Stimulated activated memory B cell treated with anti-CD40 and anti-IgM and Interleukin-4, amounts not matched to agents 10 μg/mL and 1 μg/mL and 100 μg/mL, for 72 hours (primary cell): ENCODE data around the gene TMEM38A.
"Not testable (repeated sequence)": the region's sequence is repeated elsewhere in the genome, so short reads cannot be mapped to it uniquely, and the experiment has no call there.

Experiments used
- ATAC-seq: fragments of 150-1000 bp; cut with Tn5 transposase; 2 replicates; pipeline ENCODE4 v1.10.0; 2021
- H3K27ac Mint-ChIP-seq: one replicate; pipeline ENCODE4 v1.8.0; 2022; ENCODE audit warnings: mild to moderate bottlenecking, mixed read lengths
- H3K27me3 Mint-ChIP-seq: one replicate; pipeline ENCODE4 v1.8.0; 2022; ENCODE audit warnings: mixed read lengths
- H3K36me3 Mint-ChIP-seq: one replicate; pipeline ENCODE4 v1.8.0; 2022; ENCODE audit warnings: mixed read lengths
- H3K4me1 Mint-ChIP-seq: one replicate; pipeline ENCODE4 v1.8.0; 2022; ENCODE audit warnings: mixed read lengths
- H3K4me3 Mint-ChIP-seq: one replicate; pipeline ENCODE4 v1.8.0; 2022; ENCODE audit warnings: mild to moderate bottlenecking, moderate library complexity, mixed read lengths
- H3K9me3 Mint-ChIP-seq: one replicate; pipeline ENCODE4 v1.8.0; 2022; ENCODE audit warnings: mixed read lengths

TMEM38A gene

DNA sequence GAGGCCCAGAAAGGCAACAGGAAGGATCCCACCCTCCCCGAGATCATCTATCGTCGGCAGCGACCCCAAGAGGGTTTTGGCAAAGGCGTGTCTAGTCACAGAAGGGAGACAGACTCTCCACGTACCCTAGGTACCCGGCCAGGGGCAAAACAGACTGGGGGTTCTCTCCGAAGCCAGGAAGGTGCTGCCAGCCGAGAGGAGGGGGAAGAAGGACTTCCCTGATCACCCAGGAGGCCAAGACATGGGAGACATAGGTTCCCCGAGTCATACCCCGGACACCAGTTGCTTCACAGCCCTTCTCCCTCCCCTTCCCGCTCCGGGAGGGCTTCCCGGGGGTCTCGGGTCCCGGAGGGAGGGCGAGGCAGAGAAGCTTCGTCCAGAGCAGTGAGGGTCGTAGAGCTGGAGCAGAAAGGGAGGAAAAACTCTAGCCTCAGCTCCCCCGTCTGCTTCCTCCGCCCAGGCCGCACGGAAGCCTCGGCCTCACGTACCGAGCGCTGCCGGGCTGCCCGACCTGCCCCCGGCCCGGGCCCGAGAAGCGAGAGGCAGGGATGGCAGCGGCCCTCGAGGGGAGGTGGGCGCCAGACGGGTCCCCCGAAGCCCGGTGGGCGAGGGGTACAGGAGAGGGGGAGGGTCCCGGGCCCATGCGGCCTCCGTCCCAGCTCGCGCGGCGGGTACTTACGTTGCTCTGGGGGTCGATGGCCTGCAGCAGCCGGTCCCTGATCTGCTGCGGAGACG lies 33.6 kb upstream of the TMEM38A start:
- Mint-ChIP-seq H3K27ac (peak overlapping the region; percentile 94), H3K9me3 (no peaks in the 10 kb centered on the region), H3K4me1 (peaks cover 51% of the 10 kb centered on the region), H3K27me3 (no peaks in the 10 kb centered on the region), H3K4me3 (peak overlapping the region; percentile 98), H3K36me3 (peaks cover 31% of the 10 kb centered on the region)
- ATAC-seq: peak; percentile 21

DNA sequence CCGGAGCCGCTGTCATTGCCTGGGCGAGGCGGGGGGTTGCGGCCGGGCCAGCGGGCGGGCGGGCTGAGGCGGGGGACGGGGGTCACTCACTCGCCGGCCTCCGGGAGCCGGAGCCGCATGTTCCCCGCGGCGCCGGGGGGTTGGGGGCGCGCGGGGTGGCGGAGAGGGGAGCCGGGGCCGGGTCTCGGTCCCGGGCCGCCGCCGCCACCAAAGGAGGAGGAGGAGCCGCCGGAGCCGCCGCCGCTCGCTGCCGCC lies 33.1 kb upstream of the TMEM38A start:
- Mint-ChIP-seq H3K4me1 (peaks cover 46% of the 10 kb centered on the region), H3K36me3 (peaks cover 31% of the 10 kb centered on the region), H3K9me3 (no peaks in the 10 kb centered on the region), H3K27ac (peak overlapping the region; percentile 94), H3K27me3 (no peaks in the 10 kb centered on the region), H3K4me3 (peak overlapping the region; percentile 98)
- ATAC-seq: no peak

DNA sequence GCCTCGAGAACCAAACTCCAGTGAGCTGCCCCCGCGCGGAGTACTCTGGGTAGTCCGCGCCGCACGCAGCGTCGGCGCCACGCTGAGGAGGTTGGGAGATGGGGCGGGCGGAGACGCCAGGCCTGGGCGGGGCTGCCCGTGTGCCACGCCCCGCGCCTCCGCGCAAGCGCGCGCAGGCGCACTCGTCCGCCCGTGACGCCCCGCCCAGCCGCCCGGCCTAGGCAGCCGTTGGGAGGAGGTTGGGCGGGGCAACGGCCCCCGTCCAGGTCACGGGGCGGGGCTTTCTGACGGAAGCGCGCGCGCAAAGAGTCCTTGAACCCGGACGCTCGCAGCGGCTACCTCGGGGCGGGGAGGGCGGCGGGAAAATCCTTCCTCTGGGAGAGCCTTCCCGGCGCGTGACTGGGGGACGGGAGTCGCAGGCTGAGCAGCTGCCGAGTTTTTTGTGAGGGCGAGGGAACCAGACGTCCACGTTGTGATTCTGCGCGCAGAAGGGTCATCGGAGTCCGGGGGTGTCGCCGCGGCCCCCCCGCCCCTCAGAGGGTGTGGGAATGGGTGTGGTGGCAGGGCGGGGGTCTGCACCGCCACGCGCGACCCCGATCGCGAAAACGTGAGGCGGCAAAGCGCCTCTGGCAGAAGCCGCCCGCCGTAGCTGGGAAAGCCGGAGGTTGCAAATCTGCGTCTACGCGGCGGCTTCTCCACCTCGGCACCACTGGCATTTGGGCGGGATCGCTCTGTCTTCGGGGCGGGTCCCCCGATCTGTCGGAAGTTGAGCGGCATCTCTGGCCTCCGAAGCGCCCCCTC lies 32.6 kb upstream of the TMEM38A start, which contains the start of gene MED26:
Gene MED26, minus strand, starts transcription at position 22 of the 801 bp plus-strand sequence. CDS start 261 bp downstream, outside the sequence.
- peak within 1 kb of the TSS; percentile 98 for H3K4me3 Mint-ChIP-seq
- H3K4me1 Mint-ChIP-seq: peaks cover 42% of the 10 kb centered on the region
- peaks cover 31% of the 10 kb centered on the region for H3K36me3 Mint-ChIP-seq

DNA sequence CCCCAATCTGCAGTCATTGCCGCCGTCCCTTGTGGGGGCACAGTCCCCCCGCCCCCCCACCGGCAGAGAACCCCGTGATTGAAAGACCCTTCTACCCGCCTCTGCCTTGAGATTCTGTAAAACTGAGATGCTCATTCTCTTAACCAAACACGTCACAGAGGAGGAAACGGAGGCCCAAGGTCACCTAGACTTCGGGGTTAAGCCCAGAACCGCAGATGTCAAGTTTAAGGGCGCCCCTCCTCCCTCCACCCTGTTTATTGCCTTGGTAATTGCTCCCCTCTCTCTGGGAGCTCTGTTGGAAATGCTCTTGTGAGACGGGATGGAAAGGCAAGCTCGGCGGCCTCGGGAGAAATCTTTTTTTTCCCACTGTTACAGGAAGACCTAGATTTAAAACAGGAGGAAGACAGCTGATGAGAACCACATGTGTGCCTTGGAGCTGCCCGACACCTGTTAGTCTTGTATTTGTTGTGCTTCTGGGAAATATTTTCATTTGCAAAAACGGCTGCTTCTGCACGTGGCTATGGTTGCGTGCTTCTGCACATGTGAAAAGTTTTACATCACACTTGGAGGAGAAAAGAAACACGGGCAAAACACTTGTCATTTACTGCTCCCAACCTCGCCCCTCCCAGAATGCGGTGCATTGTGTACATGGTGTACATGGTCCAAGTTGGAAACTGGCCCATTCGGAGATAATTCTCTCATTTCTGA lies 31.8 kb upstream of the TMEM38A start:
- Mint-ChIP-seq H3K27ac (peak overlapping the region; percentile 94), H3K9me3 (no peaks in the 10 kb centered on the region), H3K36me3 (peaks cover 31% of the 10 kb centered on the region), H3K27me3 (no peaks in the 10 kb centered on the region), H3K4me1 (peaks cover 35% of the 10 kb centered on the region), H3K4me3 (peak overlapping the region; percentile 94)
- peak; percentile 3 for ATAC-seq

More for the DNA sequence above, 32.6 kb upstream of the TMEM38A start, which contains the start of gene MED26:
- H3K9me3 Mint-ChIP-seq: no peaks in the 10 kb centered on the region
- ATAC-seq: peak; percentile 97
- H3K27ac Mint-ChIP-seq: peak within 1 kb of the TSS; percentile 94
- H3K27me3 Mint-ChIP-seq: no peaks in the 10 kb centered on the region

DNA sequence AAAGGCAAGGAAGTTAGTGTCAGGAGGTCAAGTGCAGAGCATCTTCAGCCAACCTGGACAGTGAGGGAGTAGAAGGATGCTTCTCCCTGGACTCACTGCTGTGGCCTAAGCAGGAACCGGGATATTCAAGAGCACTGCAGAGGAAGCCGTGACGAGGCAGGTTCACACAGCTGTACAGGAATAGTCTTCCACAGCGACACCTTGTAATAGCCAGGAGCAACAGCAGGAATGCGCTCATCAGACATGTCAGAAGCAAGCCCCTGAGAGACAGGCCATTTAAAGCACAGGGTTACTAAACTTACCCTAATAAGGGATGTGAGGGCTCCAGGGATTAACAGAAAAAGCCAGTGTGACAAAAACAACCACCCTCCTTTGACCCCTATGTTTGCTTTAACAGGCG lies 29.5 kb upstream of the TMEM38A start:
- ATAC-seq: no peak
- peaks cover 31% of the 10 kb centered on the region for H3K36me3 Mint-ChIP-seq
- H3K27ac Mint-ChIP-seq: peak overlapping the region; percentile 12
- no peaks in the 10 kb centered on the region for H3K27me3 Mint-ChIP-seq
- no peak overlapping the region for H3K4me3 Mint-ChIP-seq
- H3K4me1 Mint-ChIP-seq: peaks cover 22% of the 10 kb centered on the region
- no peaks in the 10 kb centered on the region for H3K9me3 Mint-ChIP-seq

DNA sequence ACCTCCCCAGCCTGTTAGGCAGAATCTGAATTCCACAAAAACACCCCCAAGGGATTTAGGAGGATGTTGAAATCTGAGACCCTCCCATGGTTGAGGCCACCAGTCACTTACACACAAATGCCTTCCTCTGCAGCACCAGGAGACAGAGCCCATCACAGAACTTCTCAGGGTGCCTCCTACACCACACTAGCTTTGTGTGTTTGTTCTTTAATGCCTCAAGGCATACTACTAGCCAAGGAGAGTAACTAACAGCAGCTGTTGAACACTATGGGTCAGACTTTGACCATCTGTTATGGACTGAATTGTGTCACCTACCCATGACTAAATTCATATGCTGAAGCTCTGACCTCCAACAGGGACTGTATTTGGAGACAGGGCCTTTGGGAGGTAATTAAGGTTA lies 23.4 kb upstream of the TMEM38A start:
- H3K4me1 Mint-ChIP-seq: peaks cover 26% of the 10 kb centered on the region
- H3K36me3 Mint-ChIP-seq: peaks cover 34% of the 10 kb centered on the region
- no peak overlapping the region for H3K4me3 Mint-ChIP-seq
- no peaks in the 10 kb centered on the region for H3K27me3 Mint-ChIP-seq
- no peaks in the 10 kb centered on the region for H3K9me3 Mint-ChIP-seq
- no peak for ATAC-seq
- peak overlapping the region; percentile 46 for H3K27ac Mint-ChIP-seq

DNA sequence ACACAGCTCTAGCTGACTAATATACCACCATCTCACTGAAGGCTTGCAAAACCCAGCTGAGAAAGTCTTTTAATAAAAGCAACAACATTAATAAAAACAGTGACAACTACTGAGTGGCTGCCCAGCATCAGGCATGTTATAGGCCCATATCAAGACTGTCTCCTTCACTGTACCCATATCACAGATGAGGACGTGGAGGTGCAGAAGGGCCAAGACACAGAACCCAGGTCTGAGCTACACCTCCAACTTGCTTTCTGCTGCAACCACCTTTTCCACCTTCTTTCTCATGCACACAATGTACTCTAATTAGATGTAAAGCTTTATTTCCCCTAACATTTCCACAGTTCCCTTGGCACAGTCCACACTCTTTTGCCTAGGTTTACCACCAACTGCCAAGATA lies 22.3 kb upstream of the TMEM38A start:
- Mint-ChIP-seq H3K27ac (no peak overlapping the region), H3K4me1 (peaks cover 26% of the 10 kb centered on the region), H3K4me3 (no peak overlapping the region), H3K9me3 (no peaks in the 10 kb centered on the region), H3K27me3 (no peaks in the 10 kb centered on the region), H3K36me3 (peaks cover 43% of the 10 kb centered on the region)
- no peak for ATAC-seq

DNA sequence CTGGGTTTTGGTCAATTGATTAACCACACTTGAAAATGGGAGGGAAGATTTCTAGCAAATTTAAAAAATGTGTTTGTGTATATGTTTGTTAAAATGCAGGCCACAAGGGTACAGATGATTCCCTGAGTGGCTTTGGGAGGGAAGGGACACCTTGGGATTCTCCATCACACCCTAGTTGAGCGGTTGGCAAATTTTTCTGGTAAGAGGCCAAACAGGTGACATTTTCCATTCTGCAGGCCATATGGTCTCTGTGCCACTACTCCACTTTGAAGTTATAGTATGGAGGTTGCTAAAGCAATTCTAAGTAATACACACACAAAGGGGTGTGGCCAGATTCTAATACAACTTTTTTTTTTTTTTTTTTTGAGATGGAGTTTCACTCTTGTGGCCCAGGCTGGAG lies 20.0 kb upstream of the TMEM38A start:
- Mint-ChIP-seq H3K27me3 (no peaks in the 10 kb centered on the region), H3K9me3 (no peaks in the 10 kb centered on the region), H3K27ac (peak overlapping the region; percentile 14), H3K36me3 (peaks cover 48% of the 10 kb centered on the region), H3K4me1 (peaks cover 23% of the 10 kb centered on the region), H3K4me3 (no peak overlapping the region)
- no peak for ATAC-seq

DNA sequence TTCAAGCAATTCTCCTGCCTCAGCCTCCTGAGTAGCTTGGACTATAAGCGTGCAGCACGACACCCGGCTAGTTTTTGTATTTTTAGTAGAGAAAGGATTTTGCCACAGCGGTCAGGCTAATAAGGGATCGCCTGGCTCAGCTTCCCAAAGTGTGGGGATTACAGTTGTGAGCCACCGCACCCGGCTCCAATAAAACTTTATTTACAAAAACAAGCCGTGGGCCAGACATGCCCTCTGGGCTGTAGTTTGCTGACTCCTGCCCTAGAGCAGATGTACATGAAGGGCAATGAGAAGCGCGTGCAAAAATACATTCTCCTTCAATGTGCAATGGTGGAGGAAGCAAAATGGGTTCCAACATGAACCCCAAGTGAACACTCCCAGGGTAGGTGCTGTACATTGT lies 19.2 kb upstream of the TMEM38A start:
- Mint-ChIP-seq H3K9me3 (no peaks in the 10 kb centered on the region), H3K4me3 (no peak overlapping the region), H3K36me3 (peaks cover 48% of the 10 kb centered on the region), H3K4me1 (peaks cover 21% of the 10 kb centered on the region), H3K27me3 (no peaks in the 10 kb centered on the region), H3K27ac (no peak overlapping the region)
- no peak for ATAC-seq

DNA sequence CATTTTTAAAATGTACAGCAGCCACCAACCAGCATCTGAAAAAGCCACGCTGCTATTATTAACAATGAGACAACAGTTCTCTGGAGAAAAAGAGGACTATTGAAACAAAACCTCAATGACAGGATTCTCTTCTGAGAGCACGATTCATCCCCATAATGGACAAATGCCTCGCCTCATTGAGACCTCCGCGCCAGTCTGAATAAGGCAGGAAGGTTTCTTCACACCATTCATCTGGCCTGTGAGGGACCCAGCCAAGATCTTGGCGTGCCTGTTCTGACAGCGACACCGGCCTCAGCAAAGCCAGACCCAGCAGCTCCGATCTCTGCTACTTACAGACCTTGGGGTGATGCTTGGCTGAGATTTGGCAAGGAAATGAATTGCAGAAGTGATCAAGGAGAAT lies 15.8 kb upstream of the TMEM38A start:
- no peak for ATAC-seq
- Mint-ChIP-seq H3K27me3 (no peaks in the 10 kb centered on the region), H3K36me3 (peaks cover 46% of the 10 kb centered on the region), H3K4me3 (no peak overlapping the region), H3K27ac (no peak overlapping the region), H3K4me1 (peaks cover 6% of the 10 kb centered on the region), H3K9me3 (no peaks in the 10 kb centered on the region)

DNA sequence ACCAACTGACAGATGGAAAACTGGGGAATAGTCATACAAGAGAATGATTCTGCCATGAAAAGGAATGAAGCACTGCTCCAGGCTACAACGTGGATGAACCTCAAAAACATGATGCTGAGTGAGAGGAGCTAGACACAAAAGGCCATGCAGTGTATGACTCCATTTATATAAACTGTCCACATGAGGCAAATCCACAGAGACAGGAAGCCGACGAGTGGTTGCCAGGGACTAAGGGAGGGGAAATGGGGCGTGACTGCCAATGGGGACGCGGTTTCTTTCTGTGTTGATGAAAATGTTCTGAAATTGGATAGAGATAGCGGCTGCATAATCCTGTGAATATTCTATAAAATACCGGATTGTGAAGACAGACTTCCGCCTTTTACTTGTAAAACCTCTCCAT lies 11.2 kb upstream of the TMEM38A start:
- peaks cover 60% of the 10 kb centered on the region for H3K36me3 Mint-ChIP-seq
- H3K4me3 Mint-ChIP-seq: no peak overlapping the region
- H3K9me3 Mint-ChIP-seq: peaks cover 2% of the 10 kb centered on the region
- no peaks in the 10 kb centered on the region for H3K27me3 Mint-ChIP-seq
- no peak for ATAC-seq
- no peak overlapping the region for H3K27ac Mint-ChIP-seq
- peaks cover 19% of the 10 kb centered on the region for H3K4me1 Mint-ChIP-seq

DNA sequence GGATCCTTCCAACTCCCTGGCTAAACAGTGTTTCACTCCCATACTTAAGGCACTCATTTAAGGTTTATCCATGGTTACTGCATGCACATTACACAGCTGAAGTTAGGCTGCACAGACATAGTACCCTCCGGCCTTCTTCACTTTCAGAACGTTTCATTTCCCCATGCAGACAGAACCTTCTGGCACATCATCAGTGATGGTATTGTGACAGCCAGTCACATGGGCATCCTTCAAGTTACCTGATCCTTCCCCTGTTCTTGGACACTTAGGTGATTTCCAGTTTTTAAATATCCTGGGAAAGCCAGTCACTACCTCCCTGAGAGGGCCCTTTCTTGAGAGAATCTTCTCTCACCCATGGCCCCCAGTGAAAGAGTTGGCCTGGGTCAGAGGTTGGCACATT lies 10.1 kb upstream of the TMEM38A start:
- no peak for ATAC-seq

DNA sequence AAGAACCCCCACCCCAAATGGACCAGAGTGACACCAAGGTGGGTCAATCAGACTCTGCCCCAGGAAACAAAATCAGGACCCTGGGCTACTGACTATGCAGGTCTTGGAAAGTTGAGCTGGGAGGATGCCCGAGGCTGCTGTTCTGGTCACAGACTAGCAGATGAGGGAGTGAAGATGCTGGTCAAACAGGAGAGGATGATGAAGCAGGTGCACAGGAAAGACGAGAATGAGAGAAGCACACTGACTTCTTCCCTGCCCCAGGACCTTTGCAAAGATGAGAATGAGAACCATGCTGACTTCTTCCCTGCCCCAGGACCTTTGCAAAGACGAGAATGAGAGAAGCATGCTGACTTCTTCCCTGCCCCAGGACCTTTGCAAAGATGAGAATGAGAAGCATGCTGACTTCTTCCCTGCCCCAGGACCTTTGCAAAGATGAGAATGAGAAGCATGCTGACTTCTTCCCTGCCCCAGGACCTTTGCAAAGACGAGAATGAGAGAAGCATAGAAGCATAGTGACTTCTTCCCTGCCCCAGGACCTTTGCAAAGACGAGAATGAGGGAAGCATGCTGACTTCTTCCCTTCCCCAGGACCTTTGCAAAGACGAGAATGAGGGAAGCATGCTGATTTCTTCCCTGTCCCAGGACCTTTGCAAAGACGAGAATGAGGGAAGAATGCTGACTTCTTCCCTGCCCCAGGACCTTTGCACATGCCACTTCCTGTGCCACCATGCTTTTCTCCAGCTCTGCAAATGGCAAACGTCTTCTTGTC lies 9.3 kb upstream of the TMEM38A start:
- H3K4me3 Mint-ChIP-seq, H3K27me3 Mint-ChIP-seq, ATAC-seq, H3K9me3 Mint-ChIP-seq, H3K27ac Mint-ChIP-seq: not testable (repeated sequence)
- Mint-ChIP-seq H3K4me1 (peaks cover 26% of the 10 kb centered on the region), H3K36me3 (peaks cover 62% of the 10 kb centered on the region)

More for the DNA sequence above, 10.1 kb upstream of the TMEM38A start:
- H3K4me1 Mint-ChIP-seq: peaks cover 19% of the 10 kb centered on the region
- no peaks in the 10 kb centered on the region for H3K27me3 Mint-ChIP-seq
- peaks cover 2% of the 10 kb centered on the region for H3K9me3 Mint-ChIP-seq
- peaks cover 54% of the 10 kb centered on the region for H3K36me3 Mint-ChIP-seq
- H3K27ac Mint-ChIP-seq: no peak overlapping the region
- no peak overlapping the region for H3K4me3 Mint-ChIP-seq

DNA sequence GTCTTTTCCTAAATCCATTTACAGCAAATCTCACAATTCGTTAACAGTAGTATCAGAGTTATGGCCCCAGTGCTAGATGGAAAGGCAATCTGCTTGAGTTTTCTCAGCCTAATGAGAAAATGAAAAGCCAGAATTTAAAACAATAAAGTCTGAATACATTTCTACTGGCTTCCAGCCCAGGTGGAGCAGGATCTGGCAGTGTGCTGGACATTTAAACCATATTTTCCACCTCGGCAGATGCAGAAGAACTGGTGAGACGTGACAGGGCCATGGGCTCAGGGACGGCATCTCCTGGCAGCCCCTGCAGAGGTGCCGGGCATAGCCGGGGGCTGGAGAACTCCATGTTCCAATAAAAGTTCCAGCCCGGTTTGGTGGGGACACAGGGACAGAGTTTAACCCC lies 8.1 kb upstream of the TMEM38A start:
- Mint-ChIP-seq H3K36me3 (peaks cover 71% of the 10 kb centered on the region), H3K4me3 (no peak overlapping the region), H3K9me3 (peaks cover 2% of the 10 kb centered on the region), H3K4me1 (peaks cover 37% of the 10 kb centered on the region), H3K27ac (no peak overlapping the region), H3K27me3 (no peaks in the 10 kb centered on the region)
- no peak for ATAC-seq

DNA sequence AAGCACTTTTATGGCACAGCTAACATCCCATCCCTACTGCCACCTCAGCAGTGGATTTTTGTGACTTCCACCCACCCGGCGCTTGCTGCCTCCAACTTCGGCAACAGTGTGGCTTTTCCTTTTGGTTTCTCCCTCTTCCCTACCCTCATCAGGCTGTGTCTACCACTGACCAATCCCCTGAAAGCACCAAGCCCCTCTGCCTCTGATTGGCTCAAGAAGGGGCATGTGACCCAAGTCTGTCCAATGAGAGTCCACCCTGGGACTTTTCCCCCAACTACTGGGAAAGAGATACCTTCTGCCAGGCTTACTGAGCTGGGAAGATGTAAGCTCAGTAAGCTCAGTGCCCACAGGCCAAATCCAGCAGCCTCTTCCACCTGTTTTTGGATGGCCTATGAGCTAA lies 6.8 kb upstream of the TMEM38A start:
- peaks cover 50% of the 10 kb centered on the region for H3K4me1 Mint-ChIP-seq
- peaks cover 2% of the 10 kb centered on the region for H3K9me3 Mint-ChIP-seq
- H3K36me3 Mint-ChIP-seq: peaks cover 76% of the 10 kb centered on the region
- no peaks in the 10 kb centered on the region for H3K27me3 Mint-ChIP-seq
- no peak overlapping the region for H3K4me3 Mint-ChIP-seq
- ATAC-seq: no peak
- H3K27ac Mint-ChIP-seq: no peak overlapping the region
